HG02610 (cell line): Measurements from ENCODE around the gene CYBB.
"Not testable (repeated sequence)": the region's sequence is repeated elsewhere in the genome, so short reads cannot be mapped to it uniquely, and the experiment has no call there.

Experiments used
- ATAC-seq: cut with Tn5 transposase; IDR thresholded peaks from one replicate; pipeline ENCODE4 v1.9.1; 2021; ENCODE audit warnings: mild to moderate bottlenecking, moderate library complexity; ENCODE audit not compliant: unreplicated experiment

Gene CYBB

GRCh38 chrX:37779857-37780256 lies at the start of gene CYBB:
CYBB (plus strand) TSS chrX:37780059; CDS start chrX:37780078, 19 bp downstream.
- ATAC-seq: no peak

- no peak for ATAC-seq
Measured at GRCh38 chrX:37745354-37745753, 34.5 kb upstream of the CYBB start.

GRCh38 chrX:37745835-37746217 lies 34.0 kb upstream of the CYBB start:
- peak; percentile 39 for ATAC-seq

GRCh38 chrX:37746218-37746941 lies 33.5 kb upstream of the CYBB start:
- ATAC-seq: peak; percentile 91

- no peak for ATAC-seq
Measured at GRCh38 chrX:37746951-37747350, 32.9 kb upstream of the CYBB start.

GRCh38 chrX:37752281-37752680 lies 27.6 kb upstream of the CYBB start:
- no peak for ATAC-seq

GRCh38 chrX:37752936-37753335 lies 26.9 kb upstream of the CYBB start:
- no peak for ATAC-seq

GRCh38 chrX:37753384-37753783 lies 26.5 kb upstream of the CYBB start:
- peak; percentile 45 for ATAC-seq

- peak; percentile 31 for ATAC-seq
Measured at GRCh38 chrX:37754516-37754915, 25.3 kb upstream of the CYBB start.

GRCh38 chrX:37755025-37755424 lies 24.8 kb upstream of the CYBB start:
- peak; percentile 86 for ATAC-seq

- ATAC-seq: no peak
Measured at GRCh38 chrX:37757082-37757481, 22.8 kb upstream of the CYBB start.

GRCh38 chrX:37759351-37759750 lies 20.5 kb upstream of the CYBB start:
- ATAC-seq: no peak

GRCh38 chrX:37759878-37760418 lies 19.9 kb upstream of the CYBB start:
- ATAC-seq: no peak

GRCh38 chrX:37763400-37763799 lies 16.5 kb upstream of the CYBB start:
- ATAC-seq: no peak

- no peak for ATAC-seq
Measured at GRCh38 chrX:37765507-37765906, 14.4 kb upstream of the CYBB start.

- ATAC-seq: no peak
Measured at GRCh38 chrX:37767430-37767829, 12.4 kb upstream of the CYBB start.

GRCh38 chrX:37768866-37769265 lies 11.0 kb upstream of the CYBB start:
- not testable (repeated sequence) for ATAC-seq

- ATAC-seq: peak; percentile 77
Measured at GRCh38 chrX:37776283-37776986, 3.4 kb upstream of the CYBB start.

- ATAC-seq: peak; percentile 23
Measured at GRCh38 chrX:37776987-37777325, 2.9 kb upstream of the CYBB start.

GRCh38 chrX:37781081-37781480 lies 1.2 kb downstream of the CYBB start:
- ATAC-seq: no peak

- ATAC-seq: peak; percentile 28
Measured at GRCh38 chrX:37781814-37782213, 2.0 kb downstream of the CYBB start.

- no peak for ATAC-seq
Measured at GRCh38 chrX:37782359-37782758, 2.5 kb downstream of the CYBB start.
